PC-3 (cell line): ENCODE data around the gene B4GALT5. TPM values are rescaled to one million over a fixed set of nuclear protein-coding genes. Genes with fewer than 3 reads are reported as not detected.

Experiments
- ATAC-seq: fragments of 200-7000 bp; cut with Tn5 transposase; 2 replicates; pipeline ENCODE4 v1.9.1; 2020; ENCODE audit warnings: mild to moderate bottlenecking, moderate library complexity
- BruUV-seq: library from RNA; stranded (reverse); fragments of 400-500 nt; replicated peaks from 2 replicates; lab custom pipeline; 2021; lab: Mats Ljungman, UMichigan
- CTCF ChIA-PET: fragments of 300-600 bp; sonication (Branson Sonifier 250); formaldehyde crosslinking; loops from one replicate; lab custom pipeline; 2022; ENCODE audit warnings: antibody characterized with exemption; lab: Charles Lee
- POLR2A ChIA-PET: fragments of 300-600 bp; sonication (Branson Sonifier 250); formaldehyde crosslinking; loops from one replicate; lab custom pipeline; 2022; ENCODE audit warnings: antibody characterized with exemption; ENCODE audit not compliant: unreplicated experiment; lab: Charles Lee
- DNase-seq: peaks from one replicate; pipeline ENCODE4 v3.0.0-alpha.2; 2015
- H2AFZ ChIP-seq: fragments of 300-600 bp; sonication (generic); 2 replicates; pipeline ENCODE4 v1.6.0; 2016; ENCODE audit warnings: antibody characterized with exemption, low read length
- H3F3A ChIP-seq: fragments of 300-600 bp; sonication (generic); one replicate; pipeline ENCODE4 v1.6.0; 2017; ENCODE audit warnings: antibody characterized with exemption, low read length, control low read depth, mild to moderate bottlenecking; ENCODE audit not compliant: unreplicated experiment
- H3K27ac ChIP-seq: fragments of 300-600 bp; sonication (generic); 2 replicates; pipeline ENCODE4 v1.5.1; 2016; ENCODE audit warnings: mild to moderate bottlenecking, low read length
- H3K27me3 ChIP-seq: fragments of 300-600 bp; sonication (generic); 2 replicates; pipeline ENCODE4 v1.6.1; 2016; ENCODE audit warnings: low read length, mixed read lengths
- H3K36me3 ChIP-seq: fragments of 300-600 bp; sonication (generic); 2 replicates; pipeline ENCODE4 v1.6.1; 2016; ENCODE audit warnings: low read depth, mixed run types, low read length, mixed read lengths
- H3K4me1 ChIP-seq: fragments of 300-600 bp; sonication (generic); 2 replicates; pipeline ENCODE4 v1.5.1; 2016; ENCODE audit warnings: low read length; ENCODE audit not compliant: insufficient read depth
- H3K4me2 ChIP-seq: fragments of 300-600 bp; sonication (generic); 2 replicates; pipeline ENCODE4 v1.6.0; 2016; ENCODE audit warnings: low read length
- H3K4me3 ChIP-seq: fragments of 300-600 bp; sonication (generic); 2 replicates; pipeline ENCODE4 v1.5.1; 2016; ENCODE audit warnings: mild to moderate bottlenecking, low read length, mixed read lengths
- H3K79me2 ChIP-seq: fragments of 300-600 bp; sonication (generic); 2 replicates; pipeline ENCODE4 v1.6.1; 2017; ENCODE audit warnings: low read length, mixed read lengths
- H3K9ac ChIP-seq: fragments of 300-600 bp; sonication (generic); 2 replicates; pipeline ENCODE4 v1.6.0; 2016; ENCODE audit warnings: mild to moderate bottlenecking, low read length
- H3K9me2 ChIP-seq: fragments of 300-600 bp; sonication (generic); replicated peaks from 2 replicates; pipeline ENCODE4 v1.6.1; 2016; ENCODE audit warnings: mixed run types, low read length, mixed read lengths
- H3K9me3 ChIP-seq: fragments of 300-600 bp; sonication (generic); 2 replicates; pipeline ENCODE4 v1.6.1; 2016; ENCODE audit warnings: low read length, mixed read lengths
- H4K20me1 ChIP-seq: fragments of 300-600 bp; sonication (generic); 2 replicates; pipeline ENCODE4 v1.6.1; 2016; ENCODE audit warnings: low read length, mixed read lengths
- EZH2 ChIP-seq: fragments of 300-600 bp; sonication (generic); IDR thresholded peaks from one replicate; pipeline ENCODE4 v1.6.1; 2017; ENCODE audit warnings: antibody characterized with exemption, mild to moderate bottlenecking, low read length; ENCODE audit not compliant: unreplicated experiment
- EZH2phosphoT487 ChIP-seq: fragments of 300-600 bp; sonication (generic); IDR thresholded peaks from 2 replicates; pipeline ENCODE4 v1.6.1; 2018; ENCODE audit warnings: mild to moderate bottlenecking, antibody characterized with exemption, low read length, borderline replicate concordance
- intact Hi-C: fragments of 100-400 bp; cut with micrococcal nuclease; formaldehyde crosslinking; loops from 2 replicates; pipeline ENCODE4 v1.9.0; 2023
- total RNA-seq: library from RNA; depleted of rRNA; stranded (reverse); fragments of >200 nt; gene quantifications from 2 replicates; pipeline ENCODE4 v1.2.3, GENCODE V29; 2014
- TF ChIP-seq, protein P1 (sequence below): fragments of 300-600 bp; sonication (generic); conservative IDR thresholded peaks from 2 replicates; pipeline ENCODE4 v1.5.1; 2017; ENCODE audit warnings: antibody characterized with exemption, low read depth, mild to moderate bottlenecking, low read length

The B4GALT5 gene
- total RNA-seq, 1 experiment from 2014 or later, result 18.1 TPM

DNA sequence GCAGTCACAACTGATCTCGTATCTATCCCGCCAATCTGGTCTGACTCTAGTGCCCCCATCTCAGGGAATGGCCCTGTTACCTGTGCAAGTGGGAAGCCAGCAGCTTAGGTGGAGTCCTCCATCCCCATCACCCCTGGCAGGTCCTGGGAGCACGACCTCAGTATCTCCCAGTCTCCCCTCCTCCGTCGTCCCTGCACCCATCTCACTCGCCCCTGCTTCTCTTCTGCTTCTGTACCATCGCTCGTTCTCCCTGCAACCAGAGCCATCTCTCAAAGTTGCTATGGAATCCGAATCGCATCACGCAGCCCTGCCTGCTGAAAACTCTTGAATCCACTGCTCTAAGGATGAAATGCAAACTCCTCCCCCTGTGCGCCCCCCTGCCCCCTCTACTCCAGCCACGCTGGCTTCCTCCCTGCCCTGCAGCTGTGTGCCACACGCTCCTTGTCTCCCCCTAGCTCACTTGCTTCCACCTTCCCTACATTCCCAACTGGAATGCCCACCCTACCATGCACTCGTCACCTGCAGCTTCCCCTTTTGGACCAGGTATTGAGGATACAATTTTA lies 81.7 kb downstream of the B4GALT5 start:
- no peaks in the 10 kb centered on the region for H3F3A ChIP-seq
- no peak overlapping the region for H3K27ac ChIP-seq
- intact Hi-C loops, result no loop called here
- no peak overlapping the region for H3K4me2 ChIP-seq
- H4K20me1 ChIP-seq, result no peaks in the 10 kb centered on the region
- no peak for DNase-seq
- ChIA-PET CTCF (no interaction called here), POLR2A (no interaction called here)
- no peaks in the 10 kb centered on the region for H3K79me2 ChIP-seq
- no peaks in the 10 kb centered on the region for H3K9me3 ChIP-seq
- no peak overlapping the region for H2AFZ ChIP-seq
- H3K27me3 ChIP-seq, result no peaks in the 10 kb centered on the region
- no peak overlapping the region for H3K4me3 ChIP-seq
- H3K4me1 ChIP-seq, result no peaks in the 10 kb centered on the region
- H3K9me2 ChIP-seq, result no peaks in the 10 kb centered on the region
- H3K9ac ChIP-seq, result no peak overlapping the region
- peaks cover 29% of the 10 kb centered on the region for H3K36me3 ChIP-seq
- ATAC-seq, result no peak
- BruUV-seq, result no TSS peak
- TF ChIP-seq EZH2, result no peak
- no peak for TF ChIP-seq EZH2phosphoT487
- TF ChIP-seq, protein P1, sequence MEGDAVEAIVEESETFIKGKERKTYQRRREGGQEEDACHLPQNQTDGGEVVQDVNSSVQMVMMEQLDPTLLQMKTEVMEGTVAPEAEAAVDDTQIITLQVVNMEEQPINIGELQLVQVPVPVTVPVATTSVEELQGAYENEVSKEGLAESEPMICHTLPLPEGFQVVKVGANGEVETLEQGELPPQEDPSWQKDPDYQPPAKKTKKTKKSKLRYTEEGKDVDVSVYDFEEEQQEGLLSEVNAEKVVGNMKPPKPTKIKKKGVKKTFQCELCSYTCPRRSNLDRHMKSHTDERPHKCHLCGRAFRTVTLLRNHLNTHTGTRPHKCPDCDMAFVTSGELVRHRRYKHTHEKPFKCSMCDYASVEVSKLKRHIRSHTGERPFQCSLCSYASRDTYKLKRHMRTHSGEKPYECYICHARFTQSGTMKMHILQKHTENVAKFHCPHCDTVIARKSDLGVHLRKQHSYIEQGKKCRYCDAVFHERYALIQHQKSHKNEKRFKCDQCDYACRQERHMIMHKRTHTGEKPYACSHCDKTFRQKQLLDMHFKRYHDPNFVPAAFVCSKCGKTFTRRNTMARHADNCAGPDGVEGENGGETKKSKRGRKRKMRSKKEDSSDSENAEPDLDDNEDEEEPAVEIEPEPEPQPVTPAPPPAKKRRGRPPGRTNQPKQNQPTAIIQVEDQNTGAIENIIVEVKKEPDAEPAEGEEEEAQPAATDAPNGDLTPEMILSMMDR, result no peak

DNA sequence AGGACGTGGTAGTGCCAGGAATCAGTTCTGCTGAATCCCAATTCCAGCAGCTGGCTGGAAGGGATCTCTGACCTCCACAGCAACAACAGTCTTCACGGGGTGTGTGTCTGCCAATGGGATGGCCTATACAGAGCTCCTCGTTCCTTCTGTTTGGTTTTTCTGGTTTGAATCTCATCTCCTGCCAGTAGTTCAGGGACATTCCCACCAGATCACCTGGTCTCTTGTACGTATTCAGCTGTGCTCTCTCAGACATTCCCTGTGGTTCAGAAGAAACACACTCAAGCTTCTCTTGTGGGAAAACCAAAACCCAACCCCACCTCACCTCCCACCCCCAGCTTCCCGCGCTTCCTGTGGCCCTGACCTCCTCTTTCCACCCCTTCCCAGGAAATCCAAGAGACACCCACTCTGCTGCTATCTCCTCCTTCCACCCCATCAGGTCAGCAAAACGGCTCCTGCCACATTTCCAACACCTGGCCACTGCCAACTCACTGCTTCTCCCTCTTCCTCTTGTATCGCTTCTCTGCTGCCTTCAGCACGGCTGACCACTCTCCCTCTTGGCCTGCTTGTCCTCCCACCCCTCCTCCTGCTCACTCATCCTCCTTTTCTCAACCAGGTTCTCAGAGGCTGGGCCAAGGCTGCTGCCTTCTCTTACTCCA lies 82.5 kb downstream of the B4GALT5 start:
- H3K9ac ChIP-seq, result no peak overlapping the region
- DNase-seq (no peak), ATAC-seq (0 out of 2 replicates have a peak, but pooled peaks have one; percentile 16)
- H3K9me3 ChIP-seq, result no peaks in the 10 kb centered on the region
- no peaks in the 10 kb centered on the region for H3K4me1 ChIP-seq
- H3K36me3 ChIP-seq, result peaks cover 22% of the 10 kb centered on the region
- ChIA-PET CTCF (no interaction called here), POLR2A (no interaction called here)
- no peaks in the 10 kb centered on the region for H3F3A ChIP-seq
- TF ChIP-seq, protein P1, result no peak
- no peak for TF ChIP-seq EZH2phosphoT487
- no peak for TF ChIP-seq EZH2
- H3K79me2 ChIP-seq, result no peaks in the 10 kb centered on the region
- intact Hi-C loops, result no loop called here
- no TSS peak for BruUV-seq
- H3K27me3 ChIP-seq, result no peaks in the 10 kb centered on the region
- H3K4me2 ChIP-seq, result no peak overlapping the region
- H2AFZ ChIP-seq, result no peak overlapping the region
- no peaks in the 10 kb centered on the region for H3K9me2 ChIP-seq
- H3K4me3 ChIP-seq, result no peak overlapping the region
- no peaks in the 10 kb centered on the region for H4K20me1 ChIP-seq
- H3K27ac ChIP-seq, result no peak overlapping the region

DNA sequence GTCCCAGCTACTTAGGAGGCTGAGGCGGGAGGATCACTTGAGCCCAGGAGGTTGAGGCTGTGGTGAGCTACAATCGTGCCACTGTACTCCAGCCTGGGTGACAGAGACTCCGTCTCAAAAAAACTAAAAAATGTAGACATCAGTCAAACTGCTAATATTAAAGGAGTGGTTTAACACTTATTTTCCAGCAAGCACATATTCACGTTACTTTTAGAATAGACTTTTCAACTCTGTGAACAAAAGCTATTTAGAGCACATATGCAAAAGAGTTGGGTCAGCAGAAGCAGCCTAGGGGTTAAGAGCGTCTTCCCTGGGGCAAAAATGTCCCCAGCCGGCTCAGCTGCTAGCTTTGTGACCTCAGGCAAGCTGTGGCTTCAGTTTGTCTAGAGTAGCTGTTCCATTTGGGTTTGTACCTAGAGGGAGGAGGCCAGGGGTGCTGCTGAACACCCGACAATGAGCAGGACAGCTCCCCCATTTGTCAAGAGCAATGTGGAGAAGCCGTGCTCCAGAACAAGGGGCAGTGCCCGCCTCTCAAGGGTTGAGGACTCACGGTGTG lies 83.2 kb downstream of the B4GALT5 start:
- no peak overlapping the region for H3K4me2 ChIP-seq
- H3K9me3 ChIP-seq, result no peaks in the 10 kb centered on the region
- ChIA-PET CTCF (interaction anchor here (0.7 kb wide), 1 partner anchor 20 kb away, joined by 4 read pairs; no protein-coding TSS in a partner anchor), POLR2A (no interaction called here)
- no peak overlapping the region for H3K27ac ChIP-seq
- peaks cover 15% of the 10 kb centered on the region for H3K36me3 ChIP-seq
- H3K79me2 ChIP-seq, result no peaks in the 10 kb centered on the region
- BruUV-seq, result no TSS peak
- H3K27me3 ChIP-seq, result no peaks in the 10 kb centered on the region
- DNase-seq (no peak), ATAC-seq (0 out of 2 replicates have a peak, but pooled peaks have one; percentile 15)
- H4K20me1 ChIP-seq, result no peaks in the 10 kb centered on the region
- intact Hi-C loops, result no loop called here
- no peaks in the 10 kb centered on the region for H3K9me2 ChIP-seq
- H2AFZ ChIP-seq, result no peak overlapping the region
- H3K4me1 ChIP-seq, result no peaks in the 10 kb centered on the region
- H3K9ac ChIP-seq, result no peak overlapping the region
- H3K4me3 ChIP-seq, result no peak overlapping the region
- no peak for TF ChIP-seq EZH2
- TF ChIP-seq, protein P1, result no peak
- no peak for TF ChIP-seq EZH2phosphoT487
- no peaks in the 10 kb centered on the region for H3F3A ChIP-seq
